MM.1S (cell line): ENCODE data around the gene MTERF2.

Experiments used
- EZH2 ChIP-seq: fragments of 300-600 bp; sonication (generic); optimal IDR thresholded peaks from 2 replicates; pipeline ENCODE3; 2017; ENCODE audit warnings: low read depth, mild to moderate bottlenecking, antibody characterized with exemption, low read length, mixed read lengths
- TF ChIP-seq, protein P1 (sequence below): fragments of 300-600 bp; sonication (generic); IDR thresholded peaks from 2 replicates; pipeline ENCODE4 v1.5.1; 2016; ENCODE audit warnings: antibody characterized with exemption, low read length, mixed read lengths

- no peak for TF ChIP-seq EZH2
- TF ChIP-seq, protein P1, sequence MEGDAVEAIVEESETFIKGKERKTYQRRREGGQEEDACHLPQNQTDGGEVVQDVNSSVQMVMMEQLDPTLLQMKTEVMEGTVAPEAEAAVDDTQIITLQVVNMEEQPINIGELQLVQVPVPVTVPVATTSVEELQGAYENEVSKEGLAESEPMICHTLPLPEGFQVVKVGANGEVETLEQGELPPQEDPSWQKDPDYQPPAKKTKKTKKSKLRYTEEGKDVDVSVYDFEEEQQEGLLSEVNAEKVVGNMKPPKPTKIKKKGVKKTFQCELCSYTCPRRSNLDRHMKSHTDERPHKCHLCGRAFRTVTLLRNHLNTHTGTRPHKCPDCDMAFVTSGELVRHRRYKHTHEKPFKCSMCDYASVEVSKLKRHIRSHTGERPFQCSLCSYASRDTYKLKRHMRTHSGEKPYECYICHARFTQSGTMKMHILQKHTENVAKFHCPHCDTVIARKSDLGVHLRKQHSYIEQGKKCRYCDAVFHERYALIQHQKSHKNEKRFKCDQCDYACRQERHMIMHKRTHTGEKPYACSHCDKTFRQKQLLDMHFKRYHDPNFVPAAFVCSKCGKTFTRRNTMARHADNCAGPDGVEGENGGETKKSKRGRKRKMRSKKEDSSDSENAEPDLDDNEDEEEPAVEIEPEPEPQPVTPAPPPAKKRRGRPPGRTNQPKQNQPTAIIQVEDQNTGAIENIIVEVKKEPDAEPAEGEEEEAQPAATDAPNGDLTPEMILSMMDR, result no peak
Observed at GRCh38 chr12:106955377-106956047, 31.4 kb downstream of the MTERF2 start, which contains the start of gene TMEM263.
